ENCODE results near the gene YTHDC1.

Gene YTHDC1

DNA sequence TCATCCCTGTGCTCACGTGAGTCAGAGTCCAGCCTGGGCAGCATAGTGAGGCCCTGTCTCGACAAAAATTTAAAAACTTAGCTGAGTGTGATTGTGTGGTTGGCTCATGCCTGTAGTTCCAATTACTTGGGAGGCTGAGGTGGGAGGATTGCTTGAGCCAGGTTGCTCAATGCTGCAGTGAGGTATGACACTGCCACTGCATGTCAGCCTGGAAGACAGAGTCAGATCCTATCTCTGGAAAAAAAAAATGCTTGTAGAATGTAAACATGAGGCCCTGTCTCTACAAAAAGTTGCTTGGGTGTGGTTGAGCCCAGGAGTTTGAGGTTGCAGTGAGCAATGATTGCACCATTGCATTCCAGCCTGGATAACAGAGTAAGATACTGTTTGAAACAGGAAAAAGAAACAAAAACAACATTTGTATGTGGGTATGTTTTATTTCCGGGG lies 11.3 kb upstream of the YTHDC1 start (continued):
- TF ChIP-seq ZNF391 (tag by site-specific recombination; IDR thresholded peaks at IDR 0.05; ENCODE audit: borderline replicate concordance, low read depth): no peak
- TF ChIP-seq MEIS1 (CRISPR knock-in tag; IDR thresholded peaks at IDR 0.05; ENCODE audit: borderline replicate concordance): no peak
- TF ChIP-seq, protein P1, sequence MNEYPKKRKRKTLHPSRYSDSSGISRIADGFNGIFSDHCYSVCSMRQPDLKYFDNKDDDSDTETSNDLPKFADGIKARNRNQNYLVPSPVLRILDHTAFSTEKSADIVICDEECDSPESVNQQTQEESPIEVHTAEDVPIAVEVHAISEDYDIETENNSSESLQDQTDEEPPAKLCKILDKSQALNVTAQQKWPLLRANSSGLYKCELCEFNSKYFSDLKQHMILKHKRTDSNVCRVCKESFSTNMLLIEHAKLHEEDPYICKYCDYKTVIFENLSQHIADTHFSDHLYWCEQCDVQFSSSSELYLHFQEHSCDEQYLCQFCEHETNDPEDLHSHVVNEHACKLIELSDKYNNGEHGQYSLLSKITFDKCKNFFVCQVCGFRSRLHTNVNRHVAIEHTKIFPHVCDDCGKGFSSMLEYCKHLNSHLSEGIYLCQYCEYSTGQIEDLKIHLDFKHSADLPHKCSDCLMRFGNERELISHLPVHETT (tag by site-specific recombination; IDR thresholded peaks at IDR 0.05): no peak
- no peak for TF ChIP-seq ZNF174 (tag by site-specific recombination; IDR thresholded peaks at IDR 0.05)
- TF ChIP-seq ZNF473 (tag by site-specific recombination; IDR thresholded peaks at IDR 0.05): no peak

DNA sequence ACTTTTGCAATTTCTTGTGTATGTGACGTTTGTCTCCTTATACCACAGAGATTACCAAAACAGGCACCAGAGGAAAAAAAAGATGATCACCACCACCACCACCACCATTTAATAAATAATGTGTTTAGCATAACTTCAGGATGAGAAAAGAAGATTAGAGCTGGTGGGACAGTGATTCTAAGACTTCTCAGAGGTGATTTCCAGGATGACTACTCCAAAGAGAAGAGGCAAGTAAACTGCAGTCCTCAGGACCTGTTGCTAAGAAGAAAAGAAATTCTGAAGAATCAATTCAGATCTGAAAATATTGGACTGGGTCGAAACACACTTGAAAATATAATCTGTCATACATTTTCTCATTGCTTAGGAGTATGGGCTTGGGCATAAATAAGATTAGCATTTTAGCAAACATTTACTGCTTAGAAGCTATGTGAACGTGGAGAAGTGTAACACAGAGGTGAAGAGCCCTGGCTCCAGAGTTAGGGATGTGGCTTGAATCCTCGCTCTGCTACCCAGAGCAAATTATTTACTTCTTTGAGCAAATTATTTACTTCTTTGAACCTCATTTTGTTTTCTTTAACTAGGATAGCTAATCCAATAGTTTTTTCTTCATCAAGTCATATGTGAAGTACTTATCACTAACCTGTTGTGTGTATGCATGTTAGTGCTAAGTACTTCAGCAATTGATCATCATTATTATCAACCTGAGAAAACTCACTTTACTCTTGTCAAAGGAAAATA lies 10.5 kb upstream of the YTHDC1 start:
- ChIA-PET POLR2A (no interaction called here), CTCF (no interaction called here)
- no peak overlapping the region for H3K4me3 ChIP-seq (ENCODE audit: low read depth, low read length)
- no peaks in the 10 kb centered on the region for H3K36me3 ChIP-seq (ENCODE audit: control insufficient read depth in 2 of 2, insufficient read depth in 1 of 2, low read length in 2 of 2)
- no peak for TF ChIP-seq ZNF23 (tag by site-specific recombination; IDR thresholded peaks at IDR 0.05; ENCODE audit: borderline replicate concordance)
- TF ChIP-seq ZNF121 (tag by site-specific recombination; IDR thresholded peaks at IDR 0.05): no peak
- no peak for TF ChIP-seq ZNF529 (tag by site-specific recombination; IDR thresholded peaks at IDR 0.05; ENCODE audit: insufficient replicate concordance)
- no peak for TF ChIP-seq BCL6B (tag by site-specific recombination; IDR thresholded peaks at IDR 0.05)
- TF ChIP-seq ZNF341 (tag by site-specific recombination; IDR thresholded peaks at IDR 0.05; ENCODE audit: low read depth): no peak
- TF ChIP-seq ZNF37A (tag by site-specific recombination; IDR thresholded peaks at IDR 0.05): no peak
- no peaks in the 10 kb centered on the region for H3K4me1 ChIP-seq (ENCODE audit: control insufficient read depth, insufficient read depth, low read length)
- H3K27ac ChIP-seq (ENCODE audit: extremely low read depth, low read depth, low read length): no peak overlapping the region
- H3K9me3 ChIP-seq (ENCODE audit: control insufficient read depth, insufficient read depth, low read depth, low read length): no peaks in the 10 kb centered on the region

GRCh38 chr4:68359508-68359907 lies 9.6 kb upstream of the YTHDC1 start:
- no peaks in the 10 kb centered on the region for H3K4me1 ChIP-seq (ENCODE audit: control insufficient read depth, insufficient read depth, low read length)
- no peak overlapping the region for H3K27ac ChIP-seq (ENCODE audit: extremely low read depth, low read depth, low read length)
- H3K4me3 ChIP-seq (ENCODE audit: low read depth, low read length): no peak overlapping the region
- no peaks in the 10 kb centered on the region for H3K36me3 ChIP-seq (ENCODE audit: control insufficient read depth in 2 of 2, insufficient read depth in 1 of 2, low read length in 2 of 2)
- ChIA-PET CTCF (no interaction called here), POLR2A (no interaction called here)
- H3K9me3 ChIP-seq (ENCODE audit: control insufficient read depth, insufficient read depth, low read depth, low read length): no peaks in the 10 kb centered on the region
- TF ChIP-seq ZNF777 (tag by site-specific recombination; IDR thresholded peaks at IDR 0.05; ENCODE audit: borderline replicate concordance) (no peak), MZF1 (tag by site-specific recombination; IDR thresholded peaks at IDR 0.05; ENCODE audit: borderline replicate concordance) (no peak), KLF10 (tag by site-specific recombination; IDR thresholded peaks at IDR 0.05) (no peak), BCL6B (tag by site-specific recombination; IDR thresholded peaks at IDR 0.05) (no peak), HOXA7 (CRISPR knock-in tag; IDR thresholded peaks at IDR 0.05; ENCODE audit: borderline replicate concordance) (no peak), ZNF302 (tag by site-specific recombination; IDR thresholded peaks at IDR 0.05; ENCODE audit: low read depth) (no peak), ZFP69B (tag by site-specific recombination; IDR thresholded peaks at IDR 0.05) (no peak)
- TF ChIP-seq, protein P2, sequence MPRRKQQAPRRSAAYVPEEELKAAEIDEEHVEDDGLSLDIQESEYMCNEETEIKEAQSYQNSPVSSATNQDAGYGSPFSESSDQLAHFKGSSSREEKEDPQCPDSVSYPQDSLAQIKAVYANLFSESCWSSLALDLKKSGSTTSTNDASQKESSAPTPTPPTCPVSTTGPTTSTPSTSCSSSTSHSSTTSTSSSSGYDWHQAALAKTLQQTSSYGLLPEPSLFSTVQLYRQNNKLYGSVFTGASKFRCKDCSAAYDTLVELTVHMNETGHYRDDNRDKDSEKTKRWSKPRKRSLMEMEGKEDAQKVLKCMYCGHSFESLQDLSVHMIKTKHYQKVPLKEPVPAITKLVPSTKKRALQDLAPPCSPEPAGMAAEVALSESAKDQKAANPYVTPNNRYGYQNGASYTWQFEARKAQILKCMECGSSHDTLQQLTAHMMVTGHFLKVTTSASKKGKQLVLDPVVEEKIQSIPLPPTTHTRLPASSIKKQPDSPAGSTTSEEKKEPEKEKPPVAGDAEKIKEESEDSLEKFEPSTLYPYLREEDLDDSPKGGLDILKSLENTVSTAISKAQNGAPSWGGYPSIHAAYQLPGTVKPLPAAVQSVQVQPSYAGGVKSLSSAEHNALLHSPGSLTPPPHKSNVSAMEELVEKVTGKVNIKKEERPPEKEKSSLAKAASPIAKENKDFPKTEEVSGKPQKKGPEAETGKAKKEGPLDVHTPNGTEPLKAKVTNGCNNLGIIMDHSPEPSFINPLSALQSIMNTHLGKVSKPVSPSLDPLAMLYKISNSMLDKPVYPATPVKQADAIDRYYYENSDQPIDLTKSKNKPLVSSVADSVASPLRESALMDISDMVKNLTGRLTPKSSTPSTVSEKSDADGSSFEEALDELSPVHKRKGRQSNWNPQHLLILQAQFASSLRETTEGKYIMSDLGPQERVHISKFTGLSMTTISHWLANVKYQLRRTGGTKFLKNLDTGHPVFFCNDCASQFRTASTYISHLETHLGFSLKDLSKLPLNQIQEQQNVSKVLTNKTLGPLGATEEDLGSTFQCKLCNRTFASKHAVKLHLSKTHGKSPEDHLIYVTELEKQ (tag by site-specific recombination; IDR thresholded peaks at IDR 0.05; ENCODE audit: borderline replicate concordance): no peak
- TF ChIP-seq, protein P3, sequence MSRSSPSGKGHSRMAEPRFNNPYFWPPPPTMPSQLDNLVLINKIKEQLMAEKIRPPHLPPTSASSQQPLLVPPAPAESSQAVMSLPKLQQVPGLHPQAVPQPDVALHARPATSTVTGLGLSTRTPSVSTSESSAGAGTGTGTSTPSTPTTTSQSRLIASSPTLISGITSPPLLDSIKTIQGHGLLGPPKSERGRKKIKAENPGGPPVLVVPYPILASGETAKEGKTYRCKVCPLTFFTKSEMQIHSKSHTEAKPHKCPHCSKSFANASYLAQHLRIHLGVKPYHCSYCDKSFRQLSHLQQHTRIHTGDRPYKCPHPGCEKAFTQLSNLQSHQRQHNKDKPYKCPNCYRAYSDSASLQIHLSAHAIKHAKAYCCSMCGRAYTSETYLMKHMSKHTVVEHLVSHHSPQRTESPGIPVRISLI (tag by site-specific recombination; IDR thresholded peaks at IDR 0.05): no peak
- TF ChIP-seq, protein P4, sequence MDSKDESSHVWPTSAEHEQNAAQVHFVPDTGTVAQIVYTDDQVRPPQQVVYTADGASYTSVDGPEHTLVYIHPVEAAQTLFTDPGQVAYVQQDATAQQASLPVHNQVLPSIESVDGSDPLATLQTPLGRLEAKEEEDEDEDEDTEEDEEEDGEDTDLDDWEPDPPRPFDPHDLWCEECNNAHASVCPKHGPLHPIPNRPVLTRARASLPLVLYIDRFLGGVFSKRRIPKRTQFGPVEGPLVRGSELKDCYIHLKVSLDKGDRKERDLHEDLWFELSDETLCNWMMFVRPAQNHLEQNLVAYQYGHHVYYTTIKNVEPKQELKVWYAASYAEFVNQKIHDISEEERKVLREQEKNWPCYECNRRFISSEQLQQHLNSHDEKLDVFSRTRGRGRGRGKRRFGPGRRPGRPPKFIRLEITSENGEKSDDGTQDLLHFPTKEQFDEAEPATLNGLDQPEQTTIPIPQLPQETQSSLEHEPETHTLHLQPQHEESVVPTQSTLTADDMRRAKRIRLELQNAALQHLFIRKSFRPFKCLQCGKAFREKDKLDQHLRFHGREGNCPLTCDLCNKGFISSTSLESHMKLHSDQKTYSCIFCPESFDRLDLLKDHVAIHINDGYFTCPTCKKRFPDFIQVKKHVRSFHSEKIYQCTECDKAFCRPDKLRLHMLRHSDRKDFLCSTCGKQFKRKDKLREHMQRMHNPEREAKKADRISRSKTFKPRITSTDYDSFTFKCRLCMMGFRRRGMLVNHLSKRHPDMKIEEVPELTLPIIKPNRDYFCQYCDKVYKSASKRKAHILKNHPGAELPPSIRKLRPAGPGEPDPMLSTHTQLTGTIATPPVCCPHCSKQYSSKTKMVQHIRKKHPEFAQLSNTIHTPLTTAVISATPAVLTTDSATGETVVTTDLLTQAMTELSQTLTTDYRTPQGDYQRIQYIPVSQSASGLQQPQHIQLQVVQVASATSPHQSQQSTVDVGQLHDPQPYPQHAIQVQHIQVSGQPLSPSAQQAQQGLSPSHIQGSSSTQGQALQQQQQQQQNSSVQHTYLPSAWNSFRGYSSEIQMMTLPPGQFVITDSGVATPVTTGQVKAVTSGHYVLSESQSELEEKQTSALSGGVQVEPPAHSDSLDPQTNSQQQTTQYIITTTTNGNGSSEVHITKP (tag by site-specific recombination; IDR thresholded peaks at IDR 0.05): no peak
